ENCODE measurements around the gene CTNNAL1. TPM values are rescaled to one million over a fixed set of nuclear protein-coding genes. Genes with fewer than 3 reads are reported as not detected.

The CTNNAL1 gene
- total RNA-seq, 1 donor from 2014 or later = 36.0 TPM

DNA sequence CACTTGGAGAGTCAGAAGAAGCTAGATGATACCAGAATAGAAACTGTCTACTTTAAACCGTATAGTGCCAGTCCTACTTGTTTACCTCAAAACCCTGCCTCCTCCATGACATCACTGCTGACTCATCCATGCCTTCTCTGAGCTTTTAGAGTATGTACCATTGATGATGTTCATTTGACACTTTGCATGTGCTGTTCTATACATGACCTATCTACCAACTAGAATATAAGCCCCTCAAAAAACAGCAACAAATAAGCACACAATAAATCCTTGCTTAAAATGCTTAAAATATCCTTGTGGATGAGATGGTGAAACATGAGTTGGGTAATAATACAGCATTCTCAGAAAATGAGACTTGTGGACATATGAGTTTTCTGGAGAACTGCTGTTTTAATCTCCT, 2.6 kb downstream of the CTNNAL1 start:
- peak overlapping the region; percentile 96 for H3K27ac Mint-ChIP-seq
- peaks cover 41% of the 10 kb centered on the region for H3K4me1 Mint-ChIP-seq (ENCODE audit: unreplicated experiment)

DNA sequence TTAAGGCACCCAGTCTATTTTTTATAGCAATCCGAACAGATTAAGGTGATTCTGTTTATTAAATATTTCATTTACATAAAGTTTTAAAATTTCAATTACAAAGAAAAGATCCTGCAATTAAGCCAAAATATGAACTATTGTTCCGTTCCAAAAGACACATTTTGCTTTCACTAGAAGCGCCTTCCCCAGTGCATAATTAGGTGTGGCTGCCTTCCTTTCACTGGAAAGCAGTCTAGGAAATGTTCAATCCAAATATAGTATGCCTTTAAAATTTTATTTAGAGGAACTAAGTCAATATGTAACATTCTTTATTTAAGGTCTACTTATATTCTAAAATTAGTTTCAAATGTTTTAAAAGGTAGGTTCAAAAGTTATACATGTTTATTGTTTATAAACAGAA, 7.6 kb downstream of the CTNNAL1 start:
- Mint-ChIP-seq H3K27ac (no peak overlapping the region), H3K9me3 (peaks cover 10% of the 10 kb centered on the region), H3K36me3 (peaks cover 39% of the 10 kb centered on the region), H3K4me1 (ENCODE audit: unreplicated experiment) (peaks cover 13% of the 10 kb centered on the region), H3K4me3 (no peak overlapping the region), H3K27me3 (no peaks in the 10 kb centered on the region)
- TF ChIP-seq, protein P1, sequence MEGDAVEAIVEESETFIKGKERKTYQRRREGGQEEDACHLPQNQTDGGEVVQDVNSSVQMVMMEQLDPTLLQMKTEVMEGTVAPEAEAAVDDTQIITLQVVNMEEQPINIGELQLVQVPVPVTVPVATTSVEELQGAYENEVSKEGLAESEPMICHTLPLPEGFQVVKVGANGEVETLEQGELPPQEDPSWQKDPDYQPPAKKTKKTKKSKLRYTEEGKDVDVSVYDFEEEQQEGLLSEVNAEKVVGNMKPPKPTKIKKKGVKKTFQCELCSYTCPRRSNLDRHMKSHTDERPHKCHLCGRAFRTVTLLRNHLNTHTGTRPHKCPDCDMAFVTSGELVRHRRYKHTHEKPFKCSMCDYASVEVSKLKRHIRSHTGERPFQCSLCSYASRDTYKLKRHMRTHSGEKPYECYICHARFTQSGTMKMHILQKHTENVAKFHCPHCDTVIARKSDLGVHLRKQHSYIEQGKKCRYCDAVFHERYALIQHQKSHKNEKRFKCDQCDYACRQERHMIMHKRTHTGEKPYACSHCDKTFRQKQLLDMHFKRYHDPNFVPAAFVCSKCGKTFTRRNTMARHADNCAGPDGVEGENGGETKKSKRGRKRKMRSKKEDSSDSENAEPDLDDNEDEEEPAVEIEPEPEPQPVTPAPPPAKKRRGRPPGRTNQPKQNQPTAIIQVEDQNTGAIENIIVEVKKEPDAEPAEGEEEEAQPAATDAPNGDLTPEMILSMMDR (conservative IDR thresholded peaks at IDR 0.05) = no peak
- DNase-seq (ENCODE audit: extremely low spot score, unreplicated experiment) = no peak

More for the DNA sequence above, 2.6 kb downstream of the CTNNAL1 start:
- DNase-seq (ENCODE audit: extremely low spot score, unreplicated experiment) = no peak
- H3K27me3 Mint-ChIP-seq = no peaks in the 10 kb centered on the region
- peaks cover 4% of the 10 kb centered on the region for H3K9me3 Mint-ChIP-seq
- TF ChIP-seq, protein P1 (conservative IDR thresholded peaks at IDR 0.05) = no peak
- H3K36me3 Mint-ChIP-seq = peaks cover 14% of the 10 kb centered on the region
- H3K4me3 Mint-ChIP-seq = peak overlapping the region; percentile 98

DNA sequence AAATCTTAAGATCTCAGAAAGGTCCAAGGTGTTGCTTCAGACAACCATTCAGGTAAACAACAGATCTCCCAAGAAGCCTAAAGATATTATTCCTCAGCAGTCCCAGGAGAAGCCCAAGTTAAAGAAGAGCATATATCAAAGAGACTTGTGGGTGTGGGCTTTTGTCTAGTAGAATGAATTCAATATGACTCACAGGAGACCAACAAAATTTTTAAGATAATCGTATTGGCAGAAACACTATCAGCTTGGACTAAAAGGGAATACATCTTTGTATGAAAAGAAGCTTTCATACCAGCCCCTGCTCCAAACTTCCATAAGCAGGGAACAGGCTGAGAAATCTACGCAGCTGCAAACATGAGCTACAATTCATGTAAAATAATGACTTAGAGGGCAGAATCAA, 10.2 kb downstream of the CTNNAL1 start:
- Mint-ChIP-seq H3K27ac (no peak overlapping the region), H3K9me3 (peaks cover 10% of the 10 kb centered on the region), H3K4me1 (ENCODE audit: unreplicated experiment) (peaks cover 12% of the 10 kb centered on the region), H3K36me3 (peaks cover 38% of the 10 kb centered on the region), H3K4me3 (no peak overlapping the region), H3K27me3 (no peaks in the 10 kb centered on the region)
- no peak for DNase-seq (ENCODE audit: extremely low spot score, unreplicated experiment)
- TF ChIP-seq, protein P1 (conservative IDR thresholded peaks at IDR 0.05) = no peak

DNA sequence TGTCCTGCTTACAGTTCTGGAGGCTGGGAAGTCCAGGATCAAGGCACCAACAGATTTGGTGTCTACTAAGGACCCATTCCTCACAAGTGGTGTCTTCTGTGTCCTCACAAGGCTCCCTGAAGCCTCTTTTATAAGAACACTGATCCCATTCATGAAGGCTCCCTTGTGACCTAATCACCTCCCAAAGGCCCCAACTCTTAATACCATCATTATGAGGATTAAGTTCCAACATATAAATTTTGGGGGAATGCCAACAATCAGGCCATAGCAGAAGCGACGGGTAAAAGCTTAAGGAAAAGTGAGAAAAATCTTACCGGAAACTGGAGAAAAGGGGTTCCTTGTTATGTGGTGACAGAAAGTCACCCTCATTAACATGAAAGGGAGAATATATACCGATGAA, 11.2 kb downstream of the CTNNAL1 start:
- Mint-ChIP-seq H3K36me3 (peaks cover 48% of the 10 kb centered on the region), H3K9me3 (peaks cover 10% of the 10 kb centered on the region), H3K27me3 (no peaks in the 10 kb centered on the region), H3K4me3 (no peak overlapping the region), H3K4me1 (ENCODE audit: unreplicated experiment) (peaks cover 18% of the 10 kb centered on the region), H3K27ac (no peak overlapping the region)
- no peak for DNase-seq (ENCODE audit: extremely low spot score, unreplicated experiment)
- TF ChIP-seq, protein P1 (conservative IDR thresholded peaks at IDR 0.05) = no peak

DNA sequence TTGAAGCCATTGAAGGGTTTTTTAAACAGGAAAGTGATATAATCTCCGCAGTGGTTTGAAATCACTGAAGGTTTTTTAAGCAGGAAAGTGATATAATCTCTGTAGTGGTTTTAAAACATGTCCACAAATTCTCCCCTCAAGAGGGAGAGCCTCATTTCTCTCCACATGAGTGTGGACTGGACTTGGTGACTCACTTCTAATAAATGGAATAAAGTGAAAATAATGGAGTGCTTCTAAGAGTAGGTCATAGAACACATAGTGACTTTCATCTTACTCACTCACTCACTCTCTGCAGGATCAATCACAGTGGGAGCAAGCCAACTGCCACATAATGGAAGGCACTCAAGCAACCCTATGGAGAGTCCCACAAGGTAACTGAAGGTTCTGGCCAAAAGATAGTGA, 12.0 kb downstream of the CTNNAL1 start:
- Mint-ChIP-seq H3K4me1 (ENCODE audit: unreplicated experiment) (peaks cover 15% of the 10 kb centered on the region), H3K9me3 (peaks cover 8% of the 10 kb centered on the region), H3K27me3 (no peaks in the 10 kb centered on the region), H3K36me3 (peaks cover 44% of the 10 kb centered on the region), H3K4me3 (peak overlapping the region; percentile 38), H3K27ac (peak overlapping the region; percentile 50)
- TF ChIP-seq, protein P1 (conservative IDR thresholded peaks at IDR 0.05) = no peak
- no peak for DNase-seq (ENCODE audit: extremely low spot score, unreplicated experiment)

DNA sequence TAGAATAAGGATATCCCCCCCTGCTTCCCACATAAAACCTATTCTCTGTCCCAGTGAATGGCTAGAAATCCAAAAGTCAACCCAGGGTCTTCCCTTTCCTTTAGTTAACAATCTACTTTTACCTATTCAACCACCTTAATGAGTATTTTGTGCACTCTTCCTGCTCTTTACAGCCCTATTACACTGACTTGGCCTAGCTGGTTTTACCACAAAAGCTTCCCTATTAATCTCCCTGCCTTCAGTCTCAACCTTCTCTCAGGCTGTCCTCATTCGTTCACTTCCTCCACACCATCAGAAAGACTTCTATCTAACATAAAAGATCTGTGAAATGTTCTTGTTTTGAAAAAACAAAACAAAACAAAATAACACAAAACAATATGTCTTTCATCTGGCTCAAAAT, 16.2 kb downstream of the CTNNAL1 start:
- Mint-ChIP-seq H3K27ac (peak overlapping the region; percentile 69), H3K4me3 (peak overlapping the region; percentile 1), H3K9me3 (no peaks in the 10 kb centered on the region), H3K27me3 (no peaks in the 10 kb centered on the region), H3K4me1 (ENCODE audit: unreplicated experiment) (peaks cover 14% of the 10 kb centered on the region), H3K36me3 (peaks cover 31% of the 10 kb centered on the region)
- DNase-seq (ENCODE audit: extremely low spot score, unreplicated experiment) = no peak
- TF ChIP-seq, protein P1 (conservative IDR thresholded peaks at IDR 0.05) = no peak

Measured in type B pancreatic cell (in vitro differentiated cells).